Endothelial cell of umbilical vein (primary cell): ENCODE measurements around the gene KIAA0825. TPM values are rescaled to one million over a fixed set of nuclear protein-coding genes. Genes with fewer than 3 reads are reported as not detected.

ENCODE experiments used
- BruUV-seq: library from RNA; stranded (reverse); fragments of 400-500 nt; replicated peaks from 2 replicates; lab custom pipeline; 2021; lab: Mats Ljungman, UMichigan
- CTCF ChIA-PET: fragments of 300-600, 350-600 bp; sonication (Branson Sonifier 250); formaldehyde crosslinking; loops from one replicate; lab custom pipeline; 2021; ENCODE audit warnings: antibody characterized with exemption, inconsistent platforms; lab: Charles Lee
- POLR2A ChIA-PET: fragments of 300-600, 350-600 bp; sonication (Branson Sonifier 250); formaldehyde crosslinking; loops from one replicate; lab custom pipeline; 2021; ENCODE audit warnings: antibody characterized with exemption, inconsistent platforms; lab: Charles Lee
- DNase-seq: peaks from one replicate; pipeline ENCODE4 v3.0.0-alpha.2; 2011; ENCODE audit warnings: low read depth, low spot score
- FAIRE-seq: peaks from 2 replicates; lab custom pipeline; 2011; peaks lifted over from hg19 to GRCh38; lab: Jason Lieb, UNC
- H2AFZ ChIP-seq: 2 replicates; pipeline ENCODE4 v1.6.0; 2012; ENCODE audit warnings: low read depth, low read length, control low read depth, inconsistent platforms
- H3K27ac ChIP-seq: 2 replicates; pipeline ENCODE4 v1.5.1; 2011; ENCODE audit warnings: low read depth, mild to moderate bottlenecking, control low read depth, low read length, moderate library complexity; ENCODE audit not compliant: insufficient read depth
- H3K27me3 ChIP-seq, 2 experiments: 2 replicates each; pipeline versions ENCODE4 v1.6.0 to v1.6.1; 2011; ENCODE audit warnings: low read length in 2 of 2, mixed read lengths in 1 of 2; ENCODE audit not compliant: control insufficient read depth in 2 of 2, insufficient read depth in 2 of 2
- H3K36me3 ChIP-seq, 2 experiments: 2 replicates in 1 of 2; 3 replicates in 1 of 2; pipeline ENCODE4 v1.5.1; 2011; ENCODE audit warnings: low read length in 2 of 2, mild to moderate bottlenecking in 1 of 2, moderate library complexity in 1 of 2; ENCODE audit not compliant: control insufficient read depth in 2 of 2, insufficient read depth in 2 of 2; ENCODE audit errors: extremely low read depth in 1 of 2
- H3K4me1 ChIP-seq: 3 replicates; pipeline ENCODE4 v1.5.1; 2011; ENCODE audit warnings: mild to moderate bottlenecking, low read length; ENCODE audit not compliant: control insufficient read depth, insufficient read depth; ENCODE audit errors: extremely low read depth
- H3K4me2 ChIP-seq: 2 replicates; pipeline ENCODE4 v1.6.1; 2011; ENCODE audit warnings: low read length, control low read depth, mixed read lengths; ENCODE audit not compliant: insufficient read depth
- H3K4me3 ChIP-seq, 3 experiments: fragments of 200-600 bp in 1 of 3; sonication (generic), shearing (Covaris generic) in 1 of 3; replicated peaks in 1 of 3; 2 replicates each; pipeline ENCODE4 v1.5.1; 2011 to 2016; ENCODE audit warnings: control low read depth in 3 of 3, low read length in 3 of 3, mild to moderate bottlenecking in 2 of 3, inconsistent platforms in 1 of 3, low read depth in 1 of 3, moderate library complexity in 1 of 3; ENCODE audit not compliant: insufficient read depth in 1 of 3
- H3K79me2 ChIP-seq: 2 replicates; pipeline ENCODE4 v1.6.0; 2012; ENCODE audit warnings: low read length, inconsistent platforms; ENCODE audit not compliant: control insufficient read depth, insufficient read depth
- H3K9ac ChIP-seq: replicated peaks from 2 replicates; pipeline ENCODE3; 2011; ENCODE audit warnings: low read length, control low read depth; ENCODE audit not compliant: insufficient read depth; ENCODE audit errors: extremely low read depth
- H3K9me1 ChIP-seq: replicated peaks from 3 replicates; pipeline ENCODE4 v1.6.0; 2011; ENCODE audit warnings: mild to moderate bottlenecking, low read length; ENCODE audit not compliant: control insufficient read depth, insufficient read depth; ENCODE audit errors: extremely low read depth
- H3K9me3 ChIP-seq: replicated peaks from 2 replicates; pipeline ENCODE4 v1.5.1; 2012; ENCODE audit warnings: low read length, inconsistent platforms; ENCODE audit not compliant: control insufficient read depth, insufficient read depth
- H4K20me1 ChIP-seq: replicated peaks from 2 replicates; pipeline ENCODE3; 2011; ENCODE audit warnings: mild to moderate bottlenecking, low read length; ENCODE audit not compliant: control insufficient read depth, insufficient read depth; ENCODE audit errors: extremely low read depth
- EZH2 ChIP-seq: IDR thresholded peaks from 2 replicates; pipeline ENCODE4 v1.6.1; 2012; ENCODE audit warnings: borderline replicate concordance, low read depth, mild to moderate bottlenecking, moderate library complexity, low read length, inconsistent platforms; ENCODE audit not compliant: severe bottlenecking
- FOS ChIP-seq: IDR thresholded peaks from 2 replicates; pipeline ENCODE4 v1.6.1; 2011; ENCODE audit warnings: mild to moderate bottlenecking, low read length, moderate library complexity, borderline replicate concordance; ENCODE audit not compliant: insufficient read depth
- GATA2 ChIP-seq: IDR thresholded peaks from 2 replicates; pipeline ENCODE4 v1.7.0; 2011; ENCODE audit warnings: low read depth, mild to moderate bottlenecking, moderate library complexity, mixed read lengths, low read length; ENCODE audit not compliant: insufficient read length, insufficient read depth
- JUN ChIP-seq: IDR thresholded peaks from 2 replicates; pipeline ENCODE4 v1.6.1; 2011; ENCODE audit warnings: borderline replicate concordance, low read depth; ENCODE audit not compliant: insufficient read length, insufficient read depth
- MYC ChIP-seq: IDR thresholded peaks from one replicate; pipeline ENCODE4 v1.6.1; 2011; ENCODE audit warnings: mild to moderate bottlenecking, low read depth, low read length
- POLR2AphosphoS5 ChIP-seq: IDR thresholded peaks from 2 replicates; pipeline ENCODE4 v1.6.1; 2012; ENCODE audit warnings: low read depth, mild to moderate bottlenecking, control low read depth, low read length, moderate library complexity; ENCODE audit not compliant: insufficient read depth
- dilution Hi-C: fragments of 300-500 bp; cut with MboI; formaldehyde crosslinking; loops from one replicate; pipeline ENCODE4 v1.15.0; 2019; ENCODE audit warnings: low sequenced_read_pairs; ENCODE audit not compliant: extremely low pct_ligation_motif_present
- intact Hi-C: fragments of 100-400 bp; cut with micrococcal nuclease; formaldehyde crosslinking; loops from one replicate; pipeline ENCODE4 v1.10.0; 2022
- polyA plus RNA-seq, 4 experiments: library from polyadenylated mRNA; depleted of rRNA in 3 of 4; stranded (reverse) in 3 of 4; unstranded in 1 of 4; fragments of >200 nt; gene quantifications; 2 replicates each; pipeline versions ENCODE4 v1.2.1 to v1.2.3, GENCODE V29; 2011 to 2012; ENCODE audit warnings: missing spikeins in 1 of 4
- total RNA-seq: library from RNA; stranded (reverse); gene quantifications from 2 replicates; pipeline ENCODE4 v1.2.3, GENCODE V29; 2021
- TF ChIP-seq, protein P1 (sequence below): IDR thresholded peaks from 2 replicates; pipeline ENCODE4 v1.6.1; 2011; ENCODE audit not compliant: insufficient read depth, insufficient read length
- TF ChIP-seq, protein P2 (sequence below), 2 donors: IDR thresholded peaks; 1 replicate in 1 of 2; 2 replicates in 1 of 2; pipeline ENCODE4 v1.5.1; 2011; ENCODE audit warnings: low read length in 2 of 2, mild to moderate bottlenecking in 2 of 2, moderate library complexity in 2 of 2, control low read depth in 1 of 2, inconsistent platforms in 1 of 2, low read depth in 1 of 2; ENCODE audit not compliant: insufficient read depth in 1 of 2; ENCODE audit errors: extremely low read depth in 1 of 2

Gene KIAA0825
- total and polyA plus RNA-seq, 2 donors (not counting 3 experiments of a cell fraction or from before 2014, with no cell fraction given): 0.15 to 1.1 TPM

DNA sequence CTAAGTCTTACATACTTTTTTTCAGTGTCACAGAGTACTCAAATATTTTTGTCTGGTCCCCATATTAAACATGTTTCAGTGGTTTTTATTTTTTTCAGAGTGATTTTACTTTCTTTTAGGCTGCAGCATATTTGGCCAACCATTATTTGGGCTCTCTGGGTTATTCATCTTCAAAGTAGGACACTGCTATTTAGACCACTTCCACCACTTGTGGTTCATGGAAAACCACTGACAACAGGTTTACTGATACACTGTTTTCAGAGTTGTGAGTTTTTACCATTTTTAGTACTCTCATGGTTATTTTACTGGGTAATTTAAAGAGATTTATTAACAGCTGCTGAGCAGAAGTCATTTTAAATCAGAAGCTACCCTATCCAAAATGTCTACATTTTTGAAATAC, 437.6 kb downstream of the KIAA0825 start:
- intact Hi-C loops: no loop called here
- DNase-seq: no peak
- H3K4me1 ChIP-seq: no peaks in the 10 kb centered on the region
- H2AFZ ChIP-seq: no peak overlapping the region
- dilution Hi-C loops: no loop called here
- H3K27me3 ChIP-seq: no peaks in the 10 kb centered on the region
- H3K4me2 ChIP-seq: no peak overlapping the region
- POLR2A ChIA-PET: no interaction called here
- CTCF ChIA-PET: no interaction called here
- H3K9me3 ChIP-seq: no peaks in the 10 kb centered on the region
- H3K27ac ChIP-seq: no peak overlapping the region
- TF ChIP-seq JUN (no peak), EZH2 (no peak), POLR2AphosphoS5 (no peak), FOS (no peak), GATA2 (no peak), MYC (no peak)
- TF ChIP-seq, protein P1, sequence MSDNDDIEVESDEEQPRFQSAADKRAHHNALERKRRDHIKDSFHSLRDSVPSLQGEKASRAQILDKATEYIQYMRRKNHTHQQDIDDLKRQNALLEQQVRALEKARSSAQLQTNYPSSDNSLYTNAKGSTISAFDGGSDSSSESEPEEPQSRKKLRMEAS: no peak
- TF ChIP-seq, protein P2, sequence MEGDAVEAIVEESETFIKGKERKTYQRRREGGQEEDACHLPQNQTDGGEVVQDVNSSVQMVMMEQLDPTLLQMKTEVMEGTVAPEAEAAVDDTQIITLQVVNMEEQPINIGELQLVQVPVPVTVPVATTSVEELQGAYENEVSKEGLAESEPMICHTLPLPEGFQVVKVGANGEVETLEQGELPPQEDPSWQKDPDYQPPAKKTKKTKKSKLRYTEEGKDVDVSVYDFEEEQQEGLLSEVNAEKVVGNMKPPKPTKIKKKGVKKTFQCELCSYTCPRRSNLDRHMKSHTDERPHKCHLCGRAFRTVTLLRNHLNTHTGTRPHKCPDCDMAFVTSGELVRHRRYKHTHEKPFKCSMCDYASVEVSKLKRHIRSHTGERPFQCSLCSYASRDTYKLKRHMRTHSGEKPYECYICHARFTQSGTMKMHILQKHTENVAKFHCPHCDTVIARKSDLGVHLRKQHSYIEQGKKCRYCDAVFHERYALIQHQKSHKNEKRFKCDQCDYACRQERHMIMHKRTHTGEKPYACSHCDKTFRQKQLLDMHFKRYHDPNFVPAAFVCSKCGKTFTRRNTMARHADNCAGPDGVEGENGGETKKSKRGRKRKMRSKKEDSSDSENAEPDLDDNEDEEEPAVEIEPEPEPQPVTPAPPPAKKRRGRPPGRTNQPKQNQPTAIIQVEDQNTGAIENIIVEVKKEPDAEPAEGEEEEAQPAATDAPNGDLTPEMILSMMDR (IDR thresholded peaks at IDR 0.05; ENCODE audit: extremely low read depth in 1 of 2, insufficient read depth in 1 of 2, low read depth in 1 of 2, low read length in 2 of 2): no peak
- FAIRE-seq: no peak
- BruUV-seq: no TSS peak
- H3K4me3 ChIP-seq: no peak overlapping the region
- H3K79me2 ChIP-seq: no peaks in the 10 kb centered on the region
- H3K9me1 ChIP-seq: no peaks in the 10 kb centered on the region
- no peaks in the 10 kb centered on the region for H4K20me1 ChIP-seq
- no peak overlapping the region for H3K9ac ChIP-seq
- no peaks in the 10 kb centered on the region for H3K36me3 ChIP-seq
